ENCODE data around the gene FBXO17.

DNA sequence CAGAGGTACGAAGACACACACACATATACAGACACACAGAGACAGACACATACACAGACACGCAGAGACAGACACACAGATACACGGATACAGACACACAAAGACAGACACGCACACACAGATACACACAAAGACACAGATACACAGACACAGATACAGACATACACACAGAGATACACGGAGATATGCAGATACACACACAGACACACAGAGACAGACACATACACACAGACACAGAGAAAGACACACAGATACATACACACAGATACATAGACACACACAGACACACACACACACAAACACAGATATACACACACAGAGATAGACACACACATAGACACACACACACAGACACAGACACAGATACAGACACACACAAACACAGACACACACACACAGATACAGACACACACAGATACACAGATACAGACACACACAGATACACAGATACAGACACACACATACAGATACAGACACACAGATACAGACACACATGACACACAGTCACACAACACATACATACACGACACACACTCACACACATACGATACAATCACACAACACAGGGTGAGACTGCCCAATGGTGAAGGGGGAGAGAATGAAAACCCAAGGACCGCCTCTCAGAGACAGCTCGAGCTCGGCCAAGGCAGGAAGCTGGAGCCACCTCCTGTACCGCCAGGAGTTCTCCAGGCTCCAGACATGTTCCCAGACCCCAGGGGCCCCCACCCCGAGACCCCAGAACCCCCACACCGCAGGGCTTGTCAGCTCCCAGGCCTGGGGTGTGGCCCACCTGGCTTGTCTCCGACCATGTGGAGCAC is 54.7 kb downstream of the FBXO17 start:
- TF ChIP-seq CTCF (IDR thresholded peaks at IDR 0.05) (no peak), EZH2 (IDR thresholded peaks at IDR 0.05; ENCODE audit: borderline replicate concordance, insufficient read depth, low read depth, low read length, poor library complexity, severe bottlenecking) (no peak)

All from B cell (primary cell).